NCI-H2227 treated with DMSO at 0.1 percent for 48 hours (cell line): ENCODE data around the gene NUAK1.
"Not testable (repeated sequence)": the region's sequence is repeated elsewhere in the genome, so short reads cannot be mapped to it uniquely, and the experiment has no call there.

Experiments
- DNase-seq: peaks from one replicate; lab custom pipeline; 2025; lab: John Stamatoyannopoulos, UW

The NUAK1 gene

DNA sequence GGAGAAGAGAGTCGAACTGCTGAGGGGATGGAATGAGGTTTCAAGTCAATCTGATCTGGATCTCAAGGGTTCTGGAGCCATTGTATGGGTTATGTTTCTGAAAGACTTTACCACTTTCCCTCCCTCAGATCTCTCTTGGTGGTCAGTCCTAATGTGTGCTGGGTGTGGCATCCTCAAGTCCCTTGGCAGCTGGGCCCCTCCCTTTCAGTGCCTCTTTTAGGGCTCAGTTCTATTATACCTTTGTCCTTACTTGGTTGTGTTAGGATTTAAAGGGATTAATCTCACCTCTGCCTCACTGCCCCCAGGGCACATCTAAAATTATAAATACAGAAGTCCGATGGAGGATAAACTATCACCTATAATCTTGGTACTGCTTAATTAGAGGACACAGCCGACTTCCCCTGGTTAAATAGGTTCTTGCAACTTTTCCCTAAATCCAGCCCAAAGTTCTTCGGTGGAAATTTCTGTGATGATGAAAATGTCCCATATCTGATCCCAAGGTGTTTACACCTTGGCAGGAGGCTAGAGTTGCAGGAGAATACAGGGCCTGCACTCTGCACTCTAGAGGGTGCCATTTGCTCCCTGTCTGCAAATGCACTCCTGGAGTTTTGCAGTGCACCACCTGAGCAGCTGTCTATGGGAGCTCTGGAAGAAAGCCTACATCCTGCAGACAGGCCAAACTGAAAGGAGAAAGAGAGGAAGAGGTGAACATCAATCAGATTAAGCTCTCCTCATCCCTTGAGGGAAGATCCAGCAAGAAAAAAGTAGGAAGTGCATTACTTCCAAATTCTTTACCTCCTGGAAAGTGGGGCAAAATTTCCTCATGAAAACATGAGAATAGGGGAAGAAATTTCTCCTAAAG, 106.8 kb downstream of the NUAK1 start:
- DNase-seq: no peak

DNA sequence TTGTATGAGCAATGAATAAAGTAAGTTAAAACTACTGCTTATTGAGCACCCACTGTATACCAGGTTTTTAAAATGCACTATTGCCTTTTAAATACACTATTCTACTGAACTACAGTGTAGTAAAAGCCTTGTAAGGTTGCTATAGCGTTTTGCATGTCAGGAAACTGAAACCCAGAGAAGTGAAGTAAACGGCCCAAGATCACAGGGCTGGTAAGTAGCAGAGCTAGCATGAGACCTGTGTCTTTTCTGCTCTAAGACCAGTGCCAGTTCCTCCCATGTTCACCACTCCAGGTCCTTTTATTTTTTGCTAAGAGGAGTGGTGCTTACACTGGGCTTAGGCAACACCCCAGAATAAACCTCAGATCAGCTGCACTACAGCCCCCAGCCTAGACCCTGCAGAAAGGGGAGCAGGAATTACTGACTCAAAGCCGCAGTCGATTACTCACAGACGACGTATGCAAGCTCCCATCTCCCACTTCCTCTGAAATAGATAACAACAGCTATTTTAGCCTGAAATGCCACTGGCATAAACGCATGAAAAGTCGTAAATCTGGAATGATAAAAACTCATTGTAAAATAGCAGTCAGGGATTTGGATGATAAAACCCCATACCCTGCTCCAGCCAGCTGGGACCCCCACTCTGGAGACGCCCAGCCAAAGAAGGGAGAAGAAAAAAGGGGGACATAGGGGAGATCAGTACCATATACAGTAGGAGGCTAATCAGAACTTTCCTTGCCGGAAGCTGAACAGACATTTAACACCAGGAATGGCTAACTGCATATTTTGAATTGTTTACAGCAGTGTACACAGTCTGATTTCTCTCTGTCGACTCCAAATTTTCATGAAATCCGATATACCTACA, 108.3 kb downstream of the NUAK1 start:
- DNase-seq: no peak

DNA sequence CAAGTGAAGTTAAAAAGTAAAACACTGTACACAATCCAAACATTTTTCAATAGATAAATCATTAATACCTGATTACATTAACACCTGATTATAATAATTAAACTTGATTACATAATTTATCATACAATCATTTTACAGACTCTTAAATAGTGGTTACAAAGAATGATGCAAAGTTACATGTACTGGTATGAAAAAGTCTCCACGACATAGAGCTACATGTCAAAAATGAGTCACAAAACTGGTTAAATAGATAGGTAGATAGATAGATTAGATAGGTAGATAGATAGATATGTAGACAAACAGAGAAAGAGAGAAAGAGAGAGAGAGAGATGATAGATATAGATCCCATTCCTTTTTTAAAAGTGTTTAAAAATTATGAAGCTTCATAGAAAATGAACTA, 109.2 kb downstream of the NUAK1 start:
- DNase-seq: no peak

- no peak for DNase-seq
Observed at GRCh38 chr12:106027911-106028310, 110.8 kb downstream of the NUAK1 start.

GRCh38 chr12:106027286-106027685, 111.5 kb downstream of the NUAK1 start:
- no peak for DNase-seq

DNA sequence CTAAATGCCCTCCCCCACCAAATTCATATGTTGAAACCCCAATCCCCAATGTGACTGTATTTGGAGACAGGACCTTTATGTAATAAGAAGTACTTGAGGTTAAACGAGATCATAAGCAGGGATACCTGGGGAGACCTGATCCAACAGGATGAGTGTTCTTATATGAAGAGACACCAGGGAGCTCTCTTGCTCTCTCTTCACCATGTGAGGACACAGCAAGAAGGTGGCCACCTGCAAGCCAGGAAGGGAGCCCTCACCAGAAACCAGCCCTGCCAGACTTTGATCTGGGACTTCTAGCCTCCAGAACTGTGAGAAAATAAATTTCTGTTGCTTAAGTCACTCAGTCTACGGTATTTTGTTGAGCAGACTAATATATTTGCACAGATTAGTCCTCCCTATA, 113.6 kb downstream of the NUAK1 start:
- no peak for DNase-seq

DNA sequence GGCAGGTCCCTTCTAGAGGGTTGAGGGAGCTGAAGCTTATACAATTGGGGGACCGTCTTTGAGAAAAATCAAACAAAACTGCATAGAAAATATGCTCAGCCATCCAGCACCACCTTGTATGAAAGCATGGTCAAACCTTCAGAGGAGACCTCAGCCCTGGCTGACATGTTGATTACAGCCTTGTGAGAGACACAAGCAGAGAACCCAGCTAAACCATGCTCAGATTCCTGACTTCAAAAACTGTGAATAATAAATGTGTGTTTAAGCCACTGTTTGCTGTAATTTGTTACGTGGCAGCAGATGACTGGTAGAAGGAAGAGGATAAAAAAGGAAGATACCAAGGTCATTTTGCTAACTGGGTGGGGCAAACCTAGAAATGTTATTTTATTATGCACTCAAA, 115.7 kb downstream of the NUAK1 start:
- no peak for DNase-seq

DNA sequence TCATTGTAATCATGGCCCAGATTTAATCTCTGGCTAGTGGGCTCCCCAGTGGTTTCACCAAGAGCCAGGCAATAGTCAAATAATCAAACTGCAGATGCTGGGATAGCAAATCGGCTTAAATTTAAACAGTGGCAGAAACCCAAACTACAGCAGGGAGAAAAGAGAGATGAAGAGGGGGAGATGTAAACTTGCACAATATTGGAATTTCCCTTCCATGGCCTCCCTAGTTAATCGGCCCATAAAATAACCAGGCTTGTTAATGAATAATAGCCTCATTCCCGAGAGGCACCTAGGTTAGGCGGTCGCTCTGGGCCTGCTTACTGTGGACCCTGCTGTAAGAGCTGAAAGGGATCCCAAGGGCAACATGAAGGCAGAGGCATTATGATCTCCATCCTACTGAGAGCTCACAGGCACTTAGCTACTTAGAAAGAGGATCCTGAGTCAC, 116.2 kb downstream of the NUAK1 start:
- no peak for DNase-seq

DNA sequence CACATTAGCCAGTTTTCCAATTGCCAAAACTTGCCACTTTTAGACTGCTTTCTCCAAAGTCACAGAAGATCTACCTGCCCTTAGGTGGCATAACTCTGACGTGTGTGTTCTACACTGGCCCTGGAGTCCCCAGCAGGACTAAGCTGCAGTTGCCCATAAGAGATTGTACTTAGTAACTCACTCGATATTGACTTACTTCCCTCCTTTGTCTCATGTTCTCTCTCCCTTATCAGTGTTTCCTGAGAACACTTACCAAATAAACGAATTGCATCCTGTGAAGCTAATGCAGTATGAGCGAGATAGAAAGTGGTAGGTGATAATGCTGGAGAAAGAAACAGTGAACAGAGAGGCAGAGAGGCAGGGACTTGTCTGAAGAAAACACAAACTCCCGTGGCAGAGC, 117.2 kb downstream of the NUAK1 start:
- DNase-seq: no peak

DNA sequence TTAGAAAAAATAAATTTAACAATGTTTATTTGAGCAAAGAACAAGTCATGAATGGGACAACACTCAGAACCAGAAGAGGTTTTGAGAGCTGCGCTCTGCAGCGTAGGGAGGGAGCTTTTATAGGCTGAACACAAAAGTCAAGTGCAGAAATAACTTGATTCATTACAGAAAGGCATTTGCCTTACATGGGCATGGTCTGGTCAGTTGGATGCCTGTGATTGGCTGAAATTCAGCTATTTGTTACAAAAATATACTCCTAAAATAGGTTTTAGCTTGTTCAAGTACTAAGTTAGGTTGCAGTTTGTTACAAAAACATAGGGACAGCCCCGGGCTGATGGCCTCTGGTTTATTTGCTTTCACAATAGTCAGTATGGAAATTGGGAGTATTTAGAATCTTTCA, 118.0 kb downstream of the NUAK1 start:
- no peak for DNase-seq

- DNase-seq: no peak
Observed at GRCh38 chr12:106019144-106019543, 119.6 kb downstream of the NUAK1 start.

DNA sequence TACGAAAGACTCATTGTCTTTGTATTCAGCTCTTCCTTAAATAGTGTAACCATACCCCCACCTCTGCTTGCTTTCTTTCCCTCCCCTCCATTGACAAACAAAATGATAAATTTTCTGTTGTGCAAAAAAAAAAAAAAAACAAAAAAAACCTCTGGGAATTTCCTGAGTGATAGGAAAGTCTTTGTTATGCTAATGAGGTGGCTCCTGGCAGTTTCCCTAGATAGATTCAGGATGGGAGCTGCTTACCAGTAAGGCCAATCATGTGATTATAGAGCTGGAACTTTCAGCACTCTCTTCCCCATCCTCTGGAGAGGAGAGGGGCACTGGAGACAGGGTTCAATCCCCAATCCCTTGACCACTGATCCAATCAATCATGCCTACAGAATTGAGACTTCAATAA, 120.5 kb downstream of the NUAK1 start:
- DNase-seq: no peak

DNA sequence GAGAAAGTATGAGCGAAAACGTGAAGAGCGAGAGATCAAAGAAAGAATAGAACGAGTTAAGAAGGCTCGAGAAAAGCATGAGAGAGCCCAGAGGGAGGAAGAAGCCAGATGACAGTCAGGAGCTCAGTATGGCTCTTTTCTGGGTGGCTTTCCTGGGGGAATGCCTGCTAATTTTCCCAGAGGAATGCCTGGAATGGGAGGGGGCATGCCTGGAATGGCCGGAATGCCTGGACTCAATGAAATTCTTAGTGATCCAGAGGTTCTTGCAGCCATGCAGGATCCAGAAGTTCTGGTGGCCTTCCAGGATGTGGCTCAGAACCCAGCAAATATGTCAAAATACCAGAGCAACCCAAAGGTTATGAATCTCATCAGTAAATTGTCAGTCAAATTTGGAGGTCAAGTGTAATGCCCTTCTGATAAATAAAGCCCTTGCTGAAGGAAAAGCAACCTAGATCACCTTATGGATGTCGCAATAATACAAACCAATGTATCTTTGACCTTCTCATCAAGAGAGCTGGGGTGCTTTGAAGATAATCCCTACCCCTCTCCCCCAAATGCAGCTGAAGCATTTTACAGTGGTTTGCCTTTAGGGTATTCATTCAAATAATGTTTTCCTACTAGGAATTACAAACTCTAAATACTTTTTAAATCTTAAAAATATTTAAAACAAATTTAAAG, 122.0 kb downstream of the NUAK1 start:
- DNase-seq: not testable (repeated sequence)

- no peak for DNase-seq
Observed at GRCh38 chr12:106015646-106016045, 123.1 kb downstream of the NUAK1 start.

- no peak for DNase-seq
Observed at GRCh38 chr12:106013941-106014340, 124.8 kb downstream of the NUAK1 start.
